GM10248 (cell line): Measurements from ENCODE around the gene MSL1.

ENCODE experiments used
- CTCF ChIA-PET: fragments of 300-600 bp; sonication (Branson Sonifier 250); formaldehyde crosslinking; extraction: SDS; loops from one replicate; lab custom pipeline; 2021; ENCODE audit warnings: antibody characterized with exemption; lab: Yijun Ruan, JAX
- POLR2A ChIA-PET: fragments of 350-650 bp; sonication (Branson Sonifier 250); formaldehyde crosslinking; extraction: SDS; loops from one replicate; lab custom pipeline; 2020; ENCODE audit warnings: antibody characterized with exemption; lab: Yijun Ruan, JAX
- DNase-seq: peaks from one replicate; pipeline ENCODE4 v3.0.0; 2012; ENCODE audit errors: extremely low spot score
- CTCF ChIP-seq: IDR thresholded peaks from 2 replicates; pipeline ENCODE4 v1.5.1; 2012; ENCODE audit warnings: mild to moderate bottlenecking, low read depth; ENCODE audit errors: extremely low read depth, missing control alignments, control extremely low read depth

Gene MSL1

GRCh38 chr17:40074871-40075200 is 46.9 kb upstream of the MSL1 start:
- ChIA-PET POLR2A (interaction anchor here (0.5 kb wide), 1 partner anchor 252 kb away, joined by 3 read pairs; no protein-coding TSS in a partner anchor), CTCF (interaction anchor here (0.6 to 9.4 kb wide), 34 partner anchors 11 to 453 kb away, joined by 3 to 215 read pairs (median 5); partner anchors contain the start of genes CSF3, MED24, NR1D1 and RARA)
- no peak for TF ChIP-seq CTCF
- DNase-seq, result no peak

DNA sequence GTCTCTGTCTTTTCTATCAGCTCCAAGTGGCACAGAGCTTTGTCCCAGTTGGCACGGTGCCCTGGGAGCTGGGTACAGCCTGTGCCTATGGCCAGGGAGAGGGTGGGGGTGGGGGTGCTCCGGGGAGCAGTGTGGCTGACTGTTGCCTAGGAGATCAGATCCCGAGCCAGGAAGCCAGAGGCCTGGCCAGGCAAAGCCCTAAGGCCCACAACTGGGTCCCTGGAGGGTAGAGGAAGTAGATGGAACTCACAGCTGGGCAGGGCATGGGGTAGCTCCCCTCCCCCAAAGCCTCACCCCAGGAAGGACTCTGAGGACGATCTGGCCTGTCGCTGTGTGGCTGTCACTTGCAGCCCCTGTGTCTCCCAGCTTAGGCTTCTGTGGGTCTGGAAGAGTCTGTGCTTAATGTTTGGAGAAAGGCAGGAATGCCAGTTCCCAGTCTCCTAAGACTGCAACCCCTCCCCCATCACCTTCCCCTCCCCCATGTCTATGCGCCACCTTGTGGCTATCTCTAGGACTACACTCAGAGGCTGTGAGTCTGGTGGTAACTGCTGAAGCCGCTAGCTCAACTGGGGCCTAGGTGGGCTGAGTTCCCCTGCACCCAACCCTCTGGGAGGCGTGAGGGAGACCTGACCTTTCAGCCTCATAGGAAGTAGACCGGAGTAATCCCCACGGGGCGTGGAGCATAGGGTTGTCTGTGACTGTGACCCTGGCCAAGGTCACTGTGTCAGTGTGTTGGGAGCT is 46.4 kb upstream of the MSL1 start:
- peak; percentile 72 for DNase-seq
- POLR2A ChIA-PET, result no interaction called here
- CTCF ChIA-PET, result interaction anchor here (0.6 to 9.4 kb wide), 43 partner anchors 10 to 509 kb away, joined by 3 to 215 read pairs (median 4); partner anchors contain the start of genes CSF3, MED24, NR1D1 and PSMD3
- TF ChIP-seq CTCF, result peak; percentile 79

- ChIA-PET POLR2A (no interaction called here), CTCF (interaction anchor here (0.6 to 9.4 kb wide), 35 partner anchors 10 to 510 kb away, joined by 3 to 215 read pairs (median 5); partner anchors contain the start of genes CSF3, MED24, NR1D1 and PSMD3)
- TF ChIP-seq CTCF, result no peak
- DNase-seq, result no peak
Measured at GRCh38 chr17:40075942-40076498, 45.8 kb upstream of the MSL1 start.

DNA sequence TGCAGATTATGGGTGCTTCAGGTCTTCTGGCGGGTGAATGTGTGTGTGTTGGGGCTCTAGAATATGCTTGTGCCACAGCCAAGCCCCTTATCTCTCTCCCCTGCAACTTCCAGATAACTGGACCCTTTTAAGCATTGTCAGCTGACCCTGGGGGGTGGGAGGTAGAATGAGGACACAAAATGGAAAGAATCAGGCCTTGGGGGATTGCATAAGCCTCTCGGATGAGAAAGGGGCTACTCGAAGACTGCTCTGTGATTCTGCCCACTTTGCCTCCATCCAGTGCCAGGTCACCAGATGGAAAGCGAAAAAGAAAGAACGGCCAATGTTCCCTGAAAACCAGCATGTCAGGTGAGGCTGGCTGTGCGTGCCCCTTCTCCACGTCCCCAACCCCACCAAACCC is 45.2 kb upstream of the MSL1 start:
- ChIA-PET POLR2A (no interaction called here), CTCF (interaction anchor here (0.9 to 9.4 kb wide), 22 partner anchors 9 to 96 kb away, joined by 3 to 215 read pairs (median 10); partner anchors contain the start of genes CSF3, MED24, NR1D1 and PSMD3)
- no peak for DNase-seq
- TF ChIP-seq CTCF, result no peak

- CTCF ChIA-PET, result interaction anchor here (1.0 to 9.4 kb wide), 3 partner anchors 10 to 66 kb away, joined by 3 to 215 read pairs (median 7); partner anchors contain the start of gene THRA
- TF ChIP-seq CTCF, result no peak
- no peak for DNase-seq
- POLR2A ChIA-PET, result no interaction called here
Measured at GRCh38 chr17:40079545-40079944, 42.2 kb upstream of the MSL1 start.

GRCh38 chr17:40084477-40084876 is 37.3 kb upstream of the MSL1 start:
- DNase-seq, result no peak
- POLR2A ChIA-PET, result no interaction called here
- TF ChIP-seq CTCF, result no peak
- CTCF ChIA-PET, result interaction anchor here (1.0 to 2.8 kb wide), 9 partner anchors 9 to 84 kb away, joined by 3 to 55 read pairs (median 3); partner anchors contain the start of gene CSF3
